T-helper 9 cell (primary cell): ENCODE measurements around the gene OAT.

ENCODE experiments used
- DNase-seq: peaks from one replicate; pipeline ENCODE4 v3.0.0-alpha.2; 2020

Gene OAT

DNA sequence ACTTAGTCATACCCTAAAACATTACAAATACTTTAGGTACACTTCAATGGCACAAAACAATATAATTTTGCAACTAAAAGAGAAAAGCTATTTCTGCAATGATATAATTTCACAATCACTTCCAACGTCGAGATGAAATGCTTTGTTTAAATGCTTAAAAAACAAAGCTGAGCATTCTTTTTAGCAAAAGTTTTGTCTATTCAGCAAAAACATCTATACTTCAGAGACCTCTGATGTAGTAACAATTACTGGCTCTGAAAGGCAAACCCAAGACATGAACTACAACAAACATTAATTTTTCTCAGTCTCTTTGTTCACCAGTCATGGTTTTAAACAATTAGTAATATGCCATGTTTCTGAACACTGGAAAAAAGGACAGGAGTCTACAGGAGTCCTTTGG is 16.4 kb downstream of the OAT start:
- DNase-seq = no peak

DNA sequence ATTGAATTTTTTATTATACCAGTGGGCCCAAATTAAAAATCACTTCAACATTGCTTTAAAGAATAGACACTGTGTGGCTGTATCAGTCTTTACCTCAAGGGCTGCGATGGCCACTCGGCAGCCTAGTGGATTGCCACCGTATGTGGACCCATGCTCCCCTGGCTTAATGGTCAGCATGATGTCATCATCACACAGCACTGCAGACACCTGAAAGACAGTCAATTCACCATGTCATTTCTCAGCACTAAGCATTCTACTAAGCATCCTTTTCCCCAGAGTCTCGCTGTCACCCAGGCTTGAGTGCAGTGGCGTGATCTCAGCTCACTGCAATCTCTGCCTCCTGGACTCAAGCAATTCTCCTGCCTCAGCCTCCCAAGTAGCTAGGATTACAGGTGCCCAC is 17.1 kb downstream of the OAT start:
- DNase-seq = no peak

DNA sequence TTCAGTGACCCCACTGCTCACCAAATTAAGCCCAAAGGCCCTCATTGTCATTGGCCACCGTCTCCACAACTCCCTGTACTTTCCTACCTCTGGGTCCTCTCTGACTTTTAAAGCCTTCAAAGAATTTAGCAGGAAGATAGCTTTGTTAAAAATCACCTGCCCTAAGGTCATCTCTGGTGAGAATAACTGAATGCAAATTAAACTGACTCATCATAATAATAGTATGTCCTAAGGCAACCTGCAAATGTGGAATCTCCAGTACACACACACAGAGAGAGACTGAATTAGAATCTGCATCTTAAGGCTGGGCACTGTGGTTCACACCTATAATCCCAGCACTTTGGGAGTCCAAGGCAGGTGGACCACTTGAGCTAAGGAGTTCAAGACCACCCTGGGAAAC is 24.1 kb downstream of the OAT start:
- no peak for DNase-seq

DNA sequence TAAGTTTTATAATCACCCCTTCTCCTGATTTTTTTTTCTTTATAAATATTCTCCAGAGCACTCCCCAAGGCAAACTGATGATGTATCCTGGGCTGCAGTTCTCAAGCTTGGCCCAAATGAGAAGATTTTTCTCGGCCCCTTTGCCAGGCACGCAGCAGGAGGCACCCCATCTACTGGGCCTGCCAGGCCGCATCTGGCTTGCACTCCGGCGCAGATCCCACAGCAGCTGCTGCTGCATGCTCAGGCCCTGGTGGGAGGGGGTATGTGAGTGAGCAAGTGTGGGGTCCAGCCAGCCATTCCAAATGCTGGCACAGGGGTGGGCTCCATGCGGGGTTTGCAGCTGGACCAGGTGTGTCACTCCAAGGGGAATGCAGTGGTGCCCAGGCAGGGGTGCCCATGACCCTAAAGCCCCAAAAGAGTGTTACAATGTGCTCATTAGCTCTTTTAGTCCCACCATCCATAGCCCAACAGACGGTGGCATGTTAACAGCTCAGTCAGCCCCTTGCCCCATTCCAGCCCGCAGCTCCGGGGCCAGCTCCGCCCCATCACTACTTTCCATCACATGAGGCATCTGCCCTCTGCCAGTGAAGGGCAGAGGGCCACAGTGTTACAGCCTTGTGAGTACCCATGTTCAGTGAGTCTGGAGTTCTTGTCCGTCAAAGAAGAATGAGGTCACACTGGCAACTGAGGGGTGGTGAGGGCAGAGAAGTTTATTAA is 25.9 kb downstream of the OAT start:
- DNase-seq = no peak

DNA sequence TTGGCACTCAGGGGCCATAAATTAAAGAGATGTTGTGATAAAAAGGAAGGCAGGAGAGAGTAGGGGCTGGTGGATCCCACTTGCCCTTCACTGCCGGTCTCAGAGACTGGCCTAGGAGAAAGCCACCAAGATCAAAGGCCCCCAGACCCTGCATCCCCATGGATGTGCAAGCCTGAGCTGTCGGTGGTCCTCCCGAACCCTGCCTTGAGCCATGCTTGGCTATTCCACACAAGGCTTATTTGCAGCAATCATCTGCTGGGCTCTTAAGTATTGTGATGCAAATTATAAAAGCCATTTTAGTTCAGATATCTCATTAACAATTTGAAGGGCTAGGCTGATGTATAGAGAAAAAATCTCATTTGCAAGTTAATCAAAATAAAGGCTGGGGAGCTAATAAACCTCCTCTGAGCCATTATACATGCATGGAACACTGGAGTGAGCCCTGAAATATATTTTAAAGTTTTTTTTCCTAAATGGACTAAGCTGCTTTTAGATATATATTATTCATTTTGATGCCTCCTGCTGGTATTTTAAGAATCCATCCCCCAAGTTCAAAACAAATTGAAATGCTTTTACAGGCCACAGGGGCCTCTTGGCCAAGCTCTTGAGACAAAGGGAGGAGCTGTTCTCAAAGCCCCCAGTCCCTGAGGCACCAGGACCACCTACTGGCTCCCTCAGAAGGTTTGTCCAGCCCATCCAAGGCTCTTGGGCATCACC is 28.1 kb downstream of the OAT start:
- DNase-seq = no peak

DNA sequence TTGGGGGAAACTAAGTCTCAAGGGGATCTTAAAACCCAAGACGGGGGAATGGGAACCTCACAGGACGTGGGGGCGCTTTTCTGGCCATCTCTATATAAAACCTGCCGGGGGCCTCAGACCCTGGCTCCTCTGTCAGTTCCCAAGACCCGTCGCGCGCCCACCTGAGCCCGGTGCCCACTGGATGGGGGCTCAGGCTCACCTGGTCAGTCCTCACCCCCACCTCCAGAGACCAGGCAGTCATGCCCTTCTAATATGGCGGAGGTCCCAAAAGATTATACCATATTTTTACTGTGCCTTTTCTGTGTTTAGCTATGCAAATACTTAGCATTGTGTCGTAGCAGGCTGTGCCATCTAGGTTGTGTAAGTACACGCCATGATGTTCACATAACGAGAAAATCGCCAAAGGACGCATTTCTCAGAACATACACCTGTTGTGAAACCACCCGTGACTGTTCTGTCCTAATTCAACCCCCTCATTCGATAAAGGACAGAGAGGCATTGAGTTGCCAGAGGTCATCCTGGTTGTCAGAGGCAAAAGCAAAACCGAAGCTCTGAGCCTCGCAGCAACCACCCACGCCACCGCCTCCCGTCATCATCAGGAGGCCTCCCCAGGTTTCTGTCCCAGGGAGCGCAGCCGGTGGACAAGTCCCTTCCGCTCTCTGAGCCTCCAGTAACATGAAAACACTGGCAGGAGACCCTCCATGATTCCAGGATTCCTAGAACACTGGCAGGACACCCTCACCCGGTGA is 28.9 kb downstream of the OAT start:
- DNase-seq = no peak

DNA sequence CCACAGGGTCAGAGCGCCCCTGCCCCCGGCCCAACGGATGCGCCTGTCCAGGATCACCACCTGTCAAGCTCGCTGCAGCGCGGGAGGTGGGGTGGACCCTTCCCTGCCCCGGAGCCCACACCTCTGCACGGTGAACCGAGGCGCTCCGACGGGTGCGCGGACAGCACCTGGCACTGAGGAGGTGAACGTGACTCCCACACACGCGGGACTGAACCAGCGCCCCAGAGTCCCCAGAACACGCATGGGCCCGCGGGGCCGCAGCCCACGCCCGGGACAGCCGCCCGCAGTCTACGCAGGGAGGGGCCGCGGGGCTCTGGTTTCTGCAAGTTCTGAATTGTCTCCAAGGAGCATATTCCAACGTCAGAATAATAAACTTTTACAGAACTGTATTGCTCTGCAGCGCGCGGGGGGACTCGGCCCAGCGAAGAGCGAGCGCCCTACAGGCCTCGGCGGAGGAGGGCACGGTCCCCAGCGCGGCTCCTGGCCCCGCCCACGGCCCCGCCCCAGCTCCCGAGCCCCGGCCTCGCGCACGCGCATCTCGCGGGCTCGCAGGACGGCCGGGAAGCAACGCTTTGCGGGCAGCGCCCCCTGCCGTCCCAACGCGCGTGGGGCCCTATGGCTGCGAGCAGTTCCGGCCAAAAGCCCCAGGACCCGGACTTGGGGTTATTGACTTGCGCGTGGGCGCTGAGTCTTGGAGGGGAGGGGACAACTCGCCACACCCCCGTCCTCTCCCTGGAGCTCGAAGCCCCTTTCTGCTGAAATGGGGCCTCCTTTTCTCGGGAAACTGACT is 29.7 kb downstream of the OAT start:
- peak; percentile 97 for DNase-seq

DNA sequence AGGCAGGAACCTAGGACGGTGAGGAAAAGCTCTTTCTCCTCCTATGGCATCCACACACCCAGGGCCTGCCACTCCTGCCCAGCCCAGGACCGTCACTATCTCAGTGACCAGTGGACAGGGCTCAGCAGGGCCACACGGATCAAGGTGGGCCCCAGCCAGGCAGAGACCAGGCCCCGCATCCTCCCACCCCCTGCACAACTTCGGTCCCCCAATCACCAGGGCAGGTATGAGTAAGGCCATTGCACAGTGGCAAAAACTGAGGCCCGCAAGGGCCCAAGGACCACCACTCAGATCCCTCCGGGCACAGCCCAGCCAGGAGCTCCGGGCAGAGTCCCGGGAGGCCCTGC is 30.3 kb downstream of the OAT start:
- no peak for DNase-seq

DNA sequence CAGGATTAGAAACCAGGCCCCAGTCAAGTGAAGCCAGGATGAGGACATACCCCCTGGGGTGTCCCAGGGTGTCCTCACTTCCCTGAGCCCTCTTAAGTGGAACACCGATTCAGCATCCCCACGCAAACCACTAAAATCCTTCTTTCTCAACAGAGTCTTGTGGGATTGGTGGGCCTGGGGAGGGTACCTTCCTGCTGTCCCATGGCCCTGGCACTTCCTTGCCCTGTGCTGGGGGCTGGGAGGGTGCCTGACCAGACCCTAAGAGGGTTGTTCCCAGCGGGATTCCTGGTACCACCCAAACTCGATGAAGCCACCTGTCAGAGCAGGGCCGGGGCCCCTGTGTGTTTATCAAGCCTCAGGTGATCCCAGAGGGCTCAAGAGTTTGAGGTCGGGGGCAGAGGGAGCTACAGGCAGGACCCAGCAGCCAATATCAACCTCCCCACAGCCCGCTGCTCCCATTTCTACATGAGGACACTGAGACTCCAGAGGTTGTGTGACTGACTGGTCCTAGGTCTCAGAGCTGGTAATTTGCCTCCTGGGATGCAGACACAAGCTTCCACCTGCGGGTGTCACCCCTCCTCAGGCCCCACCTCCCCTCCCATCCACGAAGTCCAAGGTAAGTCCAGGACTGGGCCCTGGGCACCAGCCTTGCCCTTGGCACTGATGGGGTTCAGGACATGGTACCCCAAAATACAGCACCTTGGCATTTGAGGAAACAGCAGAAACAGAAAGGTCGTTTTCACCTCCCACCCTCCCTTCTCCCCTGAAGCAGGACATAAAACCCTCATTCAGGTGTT is 31.4 kb downstream of the OAT start:
- no peak for DNase-seq

DNA sequence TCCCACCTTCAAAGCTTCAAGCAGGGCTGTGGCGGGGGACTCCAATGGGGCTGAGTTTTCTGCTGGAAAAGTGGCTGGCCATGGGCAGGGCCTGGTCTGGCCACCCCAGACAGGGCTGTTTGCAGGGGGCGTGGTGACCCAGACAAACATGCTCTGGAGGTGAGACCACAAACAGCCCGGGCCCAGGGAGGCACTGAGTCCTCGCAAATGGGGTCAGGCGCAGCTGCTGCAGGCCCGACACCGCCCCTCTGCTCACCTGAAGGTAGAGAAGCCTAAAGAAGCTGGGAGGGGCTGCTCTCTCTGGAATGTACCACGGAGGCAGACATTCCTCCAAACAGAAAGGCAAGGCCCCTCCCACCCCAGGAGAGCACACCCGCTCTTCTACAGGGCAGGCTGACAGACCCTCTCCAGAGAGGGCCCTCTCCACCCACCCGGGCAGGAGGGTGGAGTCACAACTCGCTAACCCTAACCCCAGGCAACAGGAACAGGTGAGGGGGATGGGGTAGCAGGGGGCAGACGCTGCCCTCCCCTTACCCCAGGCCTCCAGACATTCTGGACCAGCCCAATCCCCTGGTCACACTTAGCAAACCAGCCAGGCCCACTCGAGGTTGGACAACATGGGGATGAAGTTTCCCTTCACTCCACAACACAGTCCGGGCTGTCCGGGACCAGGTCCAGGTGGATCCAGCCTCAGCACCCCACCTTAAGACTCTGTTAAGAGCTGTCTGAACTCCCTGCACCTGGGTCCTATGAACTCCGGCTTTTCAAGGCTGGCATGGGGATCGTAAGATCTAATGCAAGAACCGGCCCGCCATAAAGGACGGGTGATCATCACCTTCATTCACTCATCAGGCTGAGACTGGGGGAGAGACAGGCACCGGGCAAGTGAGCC is 32.3 kb downstream of the OAT start:
- DNase-seq = no peak

DNA sequence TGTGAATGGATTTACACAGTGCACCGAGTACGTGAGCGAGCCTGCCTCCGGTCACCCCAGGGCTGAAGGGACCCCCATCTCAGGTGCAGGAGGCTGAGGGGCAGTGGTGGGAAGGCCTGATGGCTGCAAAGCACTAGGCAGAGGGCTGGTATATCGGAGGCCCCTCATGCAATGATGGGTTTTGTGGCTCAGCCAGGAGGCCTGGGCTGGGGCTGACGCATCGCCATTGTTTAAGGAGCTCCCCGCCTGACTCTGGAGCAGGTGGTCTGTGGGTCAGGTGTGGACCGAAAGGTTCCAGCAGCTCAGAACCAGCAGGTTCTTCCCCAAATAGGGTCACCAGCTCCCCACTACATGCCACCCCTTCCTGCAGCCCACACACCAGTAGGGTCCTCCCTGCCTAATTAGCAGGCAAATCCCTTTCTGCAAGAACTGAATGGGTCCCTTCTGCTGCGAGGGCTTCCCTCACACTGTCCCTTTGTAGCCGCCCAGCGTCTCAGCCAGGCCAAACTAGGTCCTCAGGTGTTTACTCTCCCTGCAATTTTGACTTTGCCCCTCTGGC is 33.0 kb downstream of the OAT start:
- no peak for DNase-seq

DNA sequence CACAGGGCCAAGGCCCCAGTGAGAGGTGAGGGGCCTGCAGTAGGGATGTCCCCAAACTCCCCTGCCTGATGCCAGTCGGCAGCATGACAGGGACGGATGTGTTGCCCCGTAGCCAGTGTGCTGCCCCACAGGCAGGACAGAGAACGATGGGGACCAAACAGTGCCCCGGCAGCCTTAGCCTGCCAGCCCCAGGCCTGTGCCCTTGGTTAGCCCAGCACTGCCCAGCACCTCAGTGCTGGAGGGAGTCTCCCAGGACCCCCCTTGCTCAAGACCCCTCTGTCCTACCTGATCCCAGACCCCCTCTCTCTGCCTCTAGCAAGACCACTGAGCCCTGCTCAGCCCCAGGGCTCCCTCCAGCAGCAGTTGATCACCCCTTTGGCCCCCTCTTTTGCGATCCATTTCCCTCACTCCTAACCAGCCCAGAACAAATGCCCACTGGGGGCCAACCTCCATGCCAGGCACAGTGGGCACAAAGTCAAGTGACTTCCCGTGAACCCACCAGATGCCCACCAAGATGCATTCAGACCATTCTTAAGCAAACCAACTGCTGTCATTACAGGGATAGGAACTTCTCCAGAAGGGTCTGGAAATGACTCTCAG is 34.0 kb downstream of the OAT start:
- DNase-seq = no peak

DNA sequence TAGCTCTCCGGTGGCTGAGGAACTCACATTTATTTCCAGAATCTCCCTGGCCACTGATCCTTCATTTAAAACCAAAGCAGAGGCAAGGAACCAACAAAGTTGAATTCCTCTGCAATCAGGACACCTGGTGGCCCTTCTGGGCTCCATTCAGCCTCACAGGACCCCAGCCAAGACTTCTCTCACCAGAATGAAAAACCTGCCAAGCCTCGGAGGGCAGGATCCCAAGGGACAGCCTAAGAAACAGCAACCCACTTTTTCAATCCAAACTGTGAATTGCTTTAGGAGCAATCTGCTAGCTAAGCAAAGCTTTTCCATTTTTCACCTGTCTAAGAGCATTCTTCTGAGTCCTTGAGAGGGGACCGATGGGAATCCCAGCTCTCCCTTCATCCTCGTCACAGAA is 34.6 kb downstream of the OAT start:
- no peak for DNase-seq

DNA sequence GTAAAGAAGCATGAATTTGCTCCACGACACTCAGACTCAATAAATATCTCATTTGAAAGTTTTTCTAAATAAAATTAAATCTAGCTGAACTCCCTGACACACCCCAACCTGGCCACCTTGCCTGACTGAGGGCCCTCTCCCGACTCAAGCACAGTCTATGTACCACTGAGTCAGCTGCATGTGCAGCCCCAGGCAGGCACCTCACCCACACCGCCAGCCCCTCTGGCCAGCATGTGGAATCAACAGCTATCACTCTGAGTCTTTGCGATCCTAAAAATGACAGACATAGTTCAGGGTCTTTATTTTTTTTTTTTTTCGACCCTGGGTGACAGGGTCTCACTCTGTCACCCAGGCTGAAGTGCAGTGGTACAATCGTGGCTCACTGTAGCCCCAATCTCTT is 35.2 kb downstream of the OAT start:
- no peak for DNase-seq

DNA sequence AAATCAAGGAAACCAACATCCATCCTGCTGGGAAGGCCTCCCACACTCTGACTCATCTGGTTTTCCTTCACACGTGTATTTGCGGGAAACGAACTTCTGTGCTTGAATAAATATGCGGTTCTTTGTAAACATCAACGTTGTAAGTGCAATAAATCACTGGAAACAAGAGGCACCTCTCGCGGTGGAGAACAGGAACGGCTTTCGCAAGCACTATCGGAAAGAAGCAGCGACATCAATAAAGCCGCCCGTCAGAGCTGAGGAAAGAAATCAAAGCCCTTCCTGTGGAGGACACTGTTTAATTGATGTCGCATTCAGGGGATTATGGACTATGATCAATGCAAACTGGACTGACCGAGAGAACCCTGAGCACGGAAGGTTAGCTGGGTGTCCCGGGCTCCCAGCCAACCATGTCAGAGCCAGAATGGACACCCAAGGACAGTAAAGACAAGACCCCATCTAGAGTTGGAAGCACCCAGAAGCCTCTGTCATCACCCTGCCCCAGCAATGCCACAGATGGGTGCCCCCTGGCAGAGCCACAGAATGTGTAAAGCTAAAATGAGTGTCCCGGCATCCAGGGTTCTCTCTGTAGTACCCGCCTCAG is 37.6 kb downstream of the OAT start:
- no peak for DNase-seq

DNA sequence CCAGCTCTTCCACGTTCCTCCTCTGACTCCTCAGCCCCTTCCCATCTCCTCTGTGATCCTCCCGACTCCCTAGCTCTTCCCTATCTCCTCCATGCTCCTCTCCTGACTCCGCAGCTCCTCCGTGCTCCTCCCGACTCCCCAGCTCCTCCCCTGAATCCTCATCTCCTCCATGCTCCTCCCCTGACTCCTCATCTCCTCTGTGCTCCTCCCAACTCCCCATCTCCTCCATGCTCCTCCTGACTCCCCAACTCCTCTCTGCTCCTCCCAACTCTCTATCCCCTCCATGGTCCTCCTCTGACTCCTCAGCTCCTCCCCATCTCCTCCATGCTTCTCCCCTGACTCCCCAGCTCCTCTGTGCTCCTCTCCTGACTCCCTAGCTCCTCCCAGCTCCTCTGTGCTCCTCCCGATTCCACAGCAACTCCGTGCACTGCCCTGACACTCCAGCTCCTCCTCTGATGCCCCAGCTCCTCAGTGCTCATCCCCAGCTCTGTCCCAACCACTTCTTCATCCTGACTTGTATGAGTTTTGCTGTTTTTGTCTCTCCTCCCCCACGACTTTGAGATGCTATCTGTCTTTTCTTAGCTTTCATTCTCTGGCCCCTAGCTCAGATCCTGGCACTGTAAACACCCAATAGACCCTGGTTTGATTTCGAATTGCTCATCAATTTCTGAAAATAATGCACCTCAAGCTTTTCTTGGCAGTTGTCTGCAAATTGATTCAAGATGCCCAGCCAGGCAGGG is 38.3 kb downstream of the OAT start:
- no peak for DNase-seq

DNA sequence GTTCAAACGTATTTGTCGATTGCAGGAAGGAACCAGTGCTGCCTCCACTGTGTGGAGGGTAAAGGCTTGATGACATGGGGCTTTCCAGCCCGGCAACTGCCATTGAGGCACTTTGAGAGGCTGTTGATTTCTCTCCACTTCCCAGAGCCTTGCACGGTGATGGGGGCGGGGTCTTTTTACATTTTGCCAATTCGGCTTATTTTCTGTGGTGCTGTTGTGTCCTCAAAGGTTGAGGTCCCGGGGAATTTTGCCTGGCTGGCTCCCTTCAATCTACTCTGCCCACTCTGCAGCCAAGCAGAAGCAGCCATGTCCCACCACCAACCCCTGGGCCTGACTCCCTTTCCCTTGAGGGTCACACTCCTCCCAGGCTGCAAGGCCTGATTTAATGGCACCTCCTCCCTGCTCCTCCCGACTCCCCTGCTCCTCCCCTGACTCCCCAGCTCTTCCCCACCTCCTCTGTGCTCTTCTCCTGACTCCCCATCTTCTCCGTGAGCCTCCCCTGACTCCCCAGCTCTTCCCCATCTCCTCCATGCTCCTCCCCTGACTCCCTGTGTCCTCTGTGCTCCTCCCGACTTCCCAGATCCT is 39.0 kb downstream of the OAT start:
- no peak for DNase-seq

DNA sequence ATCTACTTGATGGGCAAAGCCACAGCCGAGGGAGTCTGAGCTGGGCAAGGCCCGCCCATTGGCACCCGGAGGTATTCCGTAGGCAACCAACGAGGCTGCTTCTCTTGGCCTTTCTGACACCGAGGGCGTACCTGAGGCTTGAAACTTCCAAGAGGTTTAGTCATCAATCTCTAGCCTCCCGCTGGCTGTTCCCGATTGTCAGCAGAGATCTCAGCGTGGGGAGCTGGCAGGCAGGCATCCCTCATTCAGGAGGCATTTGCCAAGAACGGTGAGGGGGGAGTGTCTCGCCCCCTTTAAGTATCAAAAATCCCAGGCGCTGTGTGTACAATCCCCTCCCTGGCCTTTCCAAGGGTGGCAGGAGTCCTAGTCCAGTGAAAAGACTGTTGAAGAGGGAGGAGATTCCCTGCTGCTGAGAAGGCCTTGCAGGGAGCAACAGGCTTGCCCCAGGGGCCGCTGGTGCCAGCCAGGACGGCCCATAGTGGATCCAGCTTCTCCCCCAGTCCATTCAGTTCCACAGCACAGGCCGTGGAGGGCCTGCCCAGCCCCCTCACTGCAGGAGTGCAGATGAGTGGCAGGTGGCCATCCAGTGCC is 39.7 kb downstream of the OAT start:
- no peak for DNase-seq

DNA sequence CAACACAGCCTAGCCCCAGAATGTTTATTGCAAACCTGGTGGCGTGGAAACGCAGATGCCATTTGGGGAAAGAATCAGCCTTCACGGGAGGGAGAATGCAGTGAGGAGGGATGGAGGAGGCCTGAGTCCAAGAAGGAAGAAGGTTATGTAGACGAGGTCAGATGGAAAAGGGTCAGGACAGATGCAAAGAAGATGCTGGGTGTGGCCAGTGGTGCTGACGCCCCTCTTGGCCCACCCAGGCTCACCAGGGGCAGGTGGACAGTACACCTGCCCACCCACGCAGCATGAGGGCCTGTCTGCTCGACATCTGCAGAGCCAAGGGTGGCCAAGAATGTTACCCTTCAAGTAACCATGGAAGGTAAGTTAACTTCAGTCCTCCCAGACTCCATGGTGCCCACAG is 40.5 kb downstream of the OAT start:
- DNase-seq = no peak
